Measurements from ENCODE around the gene UNC5CL.
"Not testable (repeated sequence)": the region's sequence is repeated elsewhere in the genome, so short reads cannot be mapped to it uniquely, and the experiment has no call there.

- not testable (repeated sequence) for TF ChIP-seq CTCF, POLR2A (IDR thresholded peaks at IDR 0.05)
Measured at GRCh38 chr6:41006980-41007379, 32.0 kb downstream of the UNC5CL start.

Measured in heart left ventricle (tissue), 13 donors.